ENCODE measurements around the gene ZNF445. TPM values are rescaled to one million over a fixed set of nuclear protein-coding genes. Genes with fewer than 3 reads are reported as not detected.

The ZNF445 gene
- total and polyA plus RNA-seq, 9 of the 15 experiments (the other 6 are each of a cell fraction or from before 2014, with no cell fraction given): 1.2 to 26.9 (median 10.6) TPM

DNA sequence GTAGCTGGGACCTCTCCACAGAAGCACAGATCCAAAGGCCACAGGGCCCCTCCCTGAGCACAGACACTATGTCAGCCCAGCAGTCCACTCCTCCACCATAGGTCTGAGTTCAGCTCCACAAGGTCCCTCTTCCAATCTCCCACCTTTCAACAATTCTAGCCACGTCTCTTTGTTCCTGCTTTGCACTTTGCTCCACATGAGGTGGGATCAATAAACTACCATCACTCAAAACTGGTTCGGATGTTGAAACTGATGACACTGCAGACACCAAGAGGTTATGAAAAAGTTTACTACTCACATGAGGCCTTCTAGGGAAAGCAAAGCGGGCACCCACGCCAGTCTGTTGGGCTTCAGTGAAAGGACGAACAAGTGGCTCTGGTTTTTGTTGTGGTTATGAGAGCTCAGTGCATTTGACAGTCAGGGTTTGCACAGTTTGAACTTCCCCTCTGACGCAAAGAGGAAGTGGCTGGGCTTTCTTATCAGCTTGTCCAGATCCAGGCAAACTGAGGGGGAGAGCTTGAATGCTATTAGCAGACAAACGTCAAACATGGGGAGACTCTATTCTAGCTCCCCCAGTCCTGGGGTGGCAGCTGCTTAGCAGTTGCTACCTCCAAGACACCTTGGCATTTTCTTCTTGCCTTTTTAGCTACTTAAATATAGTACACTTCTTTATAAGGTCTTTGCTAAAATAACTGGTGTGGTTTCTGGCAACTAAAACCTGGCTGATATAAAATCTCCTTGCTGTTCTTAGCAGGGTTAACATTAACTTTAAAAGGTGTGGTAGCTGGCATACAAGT is 37.8 kb downstream of the ZNF445 start (continued):
- TF ChIP-seq LEF1 (IDR thresholded peaks at IDR 0.05) (peak; percentile 99), NONO (IDR thresholded peaks at IDR 0.05; ENCODE audit: low read depth in 2 of 2, low read length in 1 of 2) (peak; percentile 49 to 86), EZH2 (IDR thresholded peaks at IDR 0.05; ENCODE audit: borderline replicate concordance, low read depth, low read length) (no peak; the same call in 1 of the 2 replicates), HIVEP1 (CRISPR knock-in tag; IDR thresholded peaks at IDR 0.05) (no peak), MAFF (IDR thresholded peaks at IDR 0.05; ENCODE audit: low read length) (peak; percentile 23; the same call in 1 of the 2 replicates), KDM5B (IDR thresholded peaks at IDR 0.05; ENCODE audit: insufficient replicate concordance, low read depth, low read length) (peak; percentile 94), ATF7 (IDR thresholded peaks at IDR 0.05) (peak; percentile 92), RAD51 (IDR thresholded peaks at IDR 0.05; ENCODE audit: borderline replicate concordance, low read depth) (peak; percentile 54; the same call in 1 of the 2 replicates), RFX7 (CRISPR knock-in tag; IDR thresholded peaks at IDR 0.05) (no peak), FUS (optimal IDR thresholded peaks at IDR 0.05; ENCODE audit: low read depth, low read length) (no peak), ZNF212 (CRISPR knock-in tag; IDR thresholded peaks at IDR 0.05) (no peak), POU5F1 (IDR thresholded peaks at IDR 0.05; ENCODE audit: borderline replicate concordance, low read depth, low read length, partially characterized antibody) (no peak), ZBTB7A (IDR thresholded peaks at IDR 0.05; ENCODE audit: borderline replicate concordance, control insufficient read depth, low read depth, low read length) (peak; percentile 38; the same call in 1 of the 2 replicates), MYC (IDR thresholded peaks at IDR 0.05; ENCODE audit: low read depth, low read length) (peak; percentile 77), MYC (CRISPR knock-in tag; IDR thresholded peaks at IDR 0.05; ENCODE audit: borderline replicate concordance, low read depth) (no peak), L3MBTL2 (IDR thresholded peaks at IDR 0.05) (peak; percentile 72; the same call in 1 of the 2 replicates), SREBF2 (CRISPR knock-in tag; IDR thresholded peaks at IDR 0.05) (peak; percentile 86; the same call in 1 of the 2 replicates), MTA2 (IDR thresholded peaks at IDR 0.05; ENCODE audit: low read depth) (peak; percentile 97), CC2D1A (IDR thresholded peaks at IDR 0.05) (peak; percentile 93), BCL6 (CRISPR knock-in tag; IDR thresholded peaks at IDR 0.05) (0 out of 2 replicates have a peak, but pooled peaks have one; percentile 31), SMARCE1 (IDR thresholded peaks at IDR 0.05) (peak; percentile 99)
- TF ChIP-seq, protein P1, sequence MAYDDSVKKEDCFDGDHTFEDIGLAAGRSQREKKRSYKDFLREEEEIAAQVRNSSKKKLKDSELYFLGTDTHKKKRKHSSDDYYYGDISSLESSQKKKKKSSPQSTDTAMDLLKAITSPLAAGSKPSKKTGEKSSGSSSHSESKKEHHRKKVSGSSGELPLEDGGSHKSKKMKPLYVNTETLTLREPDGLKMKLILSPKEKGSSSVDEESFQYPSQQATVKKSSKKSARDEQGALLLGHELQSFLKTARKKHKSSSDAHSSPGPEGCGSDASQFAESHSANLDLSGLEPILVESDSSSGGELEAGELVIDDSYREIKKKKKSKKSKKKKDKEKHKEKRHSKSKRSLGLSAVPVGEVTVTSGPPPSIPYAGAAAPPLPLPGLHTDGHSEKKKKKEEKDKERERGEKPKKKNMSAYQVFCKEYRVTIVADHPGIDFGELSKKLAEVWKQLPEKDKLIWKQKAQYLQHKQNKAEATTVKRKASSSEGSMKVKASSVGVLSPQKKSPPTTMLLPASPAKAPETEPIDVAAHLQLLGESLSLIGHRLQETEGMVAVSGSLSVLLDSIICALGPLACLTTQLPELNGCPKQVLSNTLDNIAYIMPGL (CRISPR knock-in tag; IDR thresholded peaks at IDR 0.05): no peak; the same call in 1 of the 2 replicates
- TF ChIP-seq, protein P2, sequence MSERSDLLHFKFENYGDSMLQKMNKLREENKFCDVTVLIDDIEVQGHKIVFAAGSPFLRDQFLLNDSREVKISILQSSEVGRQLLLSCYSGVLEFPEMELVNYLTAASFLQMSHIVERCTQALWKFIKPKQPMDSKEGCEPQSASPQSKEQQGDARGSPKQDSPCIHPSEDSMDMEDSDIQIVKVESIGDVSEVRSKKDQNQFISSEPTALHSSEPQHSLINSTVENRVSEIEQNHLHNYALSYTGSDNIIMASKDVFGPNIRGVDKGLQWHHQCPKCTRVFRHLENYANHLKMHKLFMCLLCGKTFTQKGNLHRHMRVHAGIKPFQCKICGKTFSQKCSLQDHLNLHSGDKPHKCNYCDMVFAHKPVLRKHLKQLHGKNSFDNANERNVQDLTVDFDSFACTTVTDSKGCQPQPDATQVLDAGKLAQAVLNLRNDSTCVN (CRISPR knock-in tag; IDR thresholded peaks at IDR 0.05): peak; percentile 71; the same call in 1 of the 2 replicates
- TF ChIP-seq, protein P3, sequence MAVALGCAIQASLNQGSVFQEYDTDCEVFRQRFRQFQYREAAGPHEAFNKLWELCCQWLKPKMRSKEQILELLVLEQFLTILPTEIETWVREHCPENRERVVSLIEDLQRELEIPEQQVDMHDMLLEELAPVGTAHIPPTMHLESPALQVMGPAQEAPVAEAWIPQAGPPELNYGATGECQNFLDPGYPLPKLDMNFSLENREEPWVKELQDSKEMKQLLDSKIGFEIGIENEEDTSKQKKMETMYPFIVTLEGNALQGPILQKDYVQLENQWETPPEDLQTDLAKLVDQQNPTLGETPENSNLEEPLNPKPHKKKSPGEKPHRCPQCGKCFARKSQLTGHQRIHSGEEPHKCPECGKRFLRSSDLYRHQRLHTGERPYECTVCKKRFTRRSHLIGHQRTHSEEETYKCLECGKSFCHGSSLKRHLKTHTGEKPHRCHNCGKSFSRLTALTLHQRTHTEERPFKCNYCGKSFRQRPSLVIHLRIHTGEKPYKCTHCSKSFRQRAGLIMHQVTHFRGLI (CRISPR knock-in tag; IDR thresholded peaks at IDR 0.05): no peak

Data from K562 (cell line).